ENCODE data around the gene OGN. TPM values are rescaled to one million over a fixed set of nuclear protein-coding genes. Genes with fewer than 3 reads are reported as not detected.

The OGN gene
- total RNA-seq, 1 experiment from 2014 or later: not detected

DNA sequence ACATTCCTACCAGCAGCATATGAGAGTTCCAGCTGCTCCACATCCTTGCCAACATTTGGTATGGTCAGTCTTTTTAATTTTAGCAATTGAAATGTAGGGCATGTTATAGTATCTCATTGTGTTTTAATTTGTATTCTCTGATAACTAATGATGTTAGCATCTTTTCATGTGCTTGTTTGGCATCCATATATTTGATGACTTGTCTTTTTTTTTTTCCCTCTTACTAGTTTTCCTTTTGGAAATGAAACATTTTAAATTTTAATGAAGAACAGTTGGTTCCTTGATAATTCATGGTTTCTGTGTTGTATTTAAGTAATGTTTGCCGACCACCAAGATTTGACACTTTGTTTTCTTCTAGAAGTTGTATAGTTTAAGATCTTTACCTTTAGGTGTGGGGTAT, 8.8 kb downstream of the OGN start:
- no peaks in the 10 kb centered on the region for H3K27me3 ChIP-seq (replicated peaks; ENCODE audit: control insufficient read depth, insufficient read depth, low read length)
- TF ChIP-seq, protein P1, sequence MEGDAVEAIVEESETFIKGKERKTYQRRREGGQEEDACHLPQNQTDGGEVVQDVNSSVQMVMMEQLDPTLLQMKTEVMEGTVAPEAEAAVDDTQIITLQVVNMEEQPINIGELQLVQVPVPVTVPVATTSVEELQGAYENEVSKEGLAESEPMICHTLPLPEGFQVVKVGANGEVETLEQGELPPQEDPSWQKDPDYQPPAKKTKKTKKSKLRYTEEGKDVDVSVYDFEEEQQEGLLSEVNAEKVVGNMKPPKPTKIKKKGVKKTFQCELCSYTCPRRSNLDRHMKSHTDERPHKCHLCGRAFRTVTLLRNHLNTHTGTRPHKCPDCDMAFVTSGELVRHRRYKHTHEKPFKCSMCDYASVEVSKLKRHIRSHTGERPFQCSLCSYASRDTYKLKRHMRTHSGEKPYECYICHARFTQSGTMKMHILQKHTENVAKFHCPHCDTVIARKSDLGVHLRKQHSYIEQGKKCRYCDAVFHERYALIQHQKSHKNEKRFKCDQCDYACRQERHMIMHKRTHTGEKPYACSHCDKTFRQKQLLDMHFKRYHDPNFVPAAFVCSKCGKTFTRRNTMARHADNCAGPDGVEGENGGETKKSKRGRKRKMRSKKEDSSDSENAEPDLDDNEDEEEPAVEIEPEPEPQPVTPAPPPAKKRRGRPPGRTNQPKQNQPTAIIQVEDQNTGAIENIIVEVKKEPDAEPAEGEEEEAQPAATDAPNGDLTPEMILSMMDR (IDR thresholded peaks at IDR 0.05; ENCODE audit: insufficient read depth in 1 of 2, low read depth in 1 of 2, low read length in 1 of 2, severe bottlenecking in 1 of 2, unreplicated experiment in 1 of 2): no peak
- Mint-ChIP-seq H3K4me3 (ENCODE audit: unreplicated experiment) (no peak overlapping the region), H3K27me3 (ENCODE audit: insufficient read depth, unreplicated experiment) (no peaks in the 10 kb centered on the region), H3K36me3 (ENCODE audit: insufficient read depth, unreplicated experiment) (no peaks in the 10 kb centered on the region), H3K9me3 (ENCODE audit: unreplicated experiment) (no peaks in the 10 kb centered on the region), H3K4me1 (ENCODE audit: low read depth, unreplicated experiment) (no peaks in the 10 kb centered on the region), H3K27ac (ENCODE audit: unreplicated experiment) (no peak overlapping the region)
- no TSS peak for BruUV-seq (replicated peaks)
- ChIA-PET CTCF (no interaction called here), POLR2A (interaction anchor here (0.6 kb wide), 1 partner anchor 198 kb away, joined by 3 read pairs; no protein-coding TSS in a partner anchor)
- H3K9me3 ChIP-seq: no peaks in the 10 kb centered on the region
- H3K36me3 ChIP-seq (ENCODE audit: control insufficient read depth, insufficient read depth, low read length): no peaks in the 10 kb centered on the region
- no peak overlapping the region for H3K4me3 ChIP-seq (ENCODE audit: low read depth, low read length)
- H3K4me1 ChIP-seq: no peaks in the 10 kb centered on the region
- intact Hi-C loops (cut with micrococcal nuclease; ENCODE audit: unreplicated experiment): no loop called here
- no peak for DNase-seq

DNA sequence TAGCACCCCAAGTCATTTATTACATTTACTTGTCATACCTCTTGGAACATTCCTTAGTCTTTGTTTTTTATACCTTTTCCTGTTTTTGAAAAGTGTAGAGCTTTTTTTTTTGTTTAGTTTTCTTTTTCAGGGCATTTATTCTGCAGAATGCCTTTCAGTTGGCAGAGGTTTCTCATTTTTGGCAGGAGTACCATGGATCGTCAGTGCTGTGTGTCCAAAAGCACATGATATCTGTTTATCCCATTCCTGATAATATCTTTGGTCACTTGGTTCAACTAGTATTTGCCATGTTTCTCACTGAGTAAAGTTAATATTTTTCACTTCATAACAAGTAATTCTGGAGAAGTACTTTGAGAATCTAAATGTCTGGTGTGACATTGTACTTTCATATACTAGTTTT, 10.7 kb downstream of the OGN start:
- Histone ChIP-seq H3K27me3 (replicated peaks; ENCODE audit: control insufficient read depth, insufficient read depth, low read length) (no peaks in the 10 kb centered on the region), H3K36me3 (ENCODE audit: control insufficient read depth, insufficient read depth, low read length) (no peaks in the 10 kb centered on the region), H3K4me1 (no peaks in the 10 kb centered on the region), H3K4me3 (ENCODE audit: low read depth, low read length) (no peak overlapping the region), H3K9me3 (no peaks in the 10 kb centered on the region)
- no peak overlapping the region for H3K4me3 Mint-ChIP-seq (ENCODE audit: unreplicated experiment)
- CTCF ChIA-PET: no interaction called here
- no peak overlapping the region for H3K27ac Mint-ChIP-seq (ENCODE audit: unreplicated experiment)
- no peaks in the 10 kb centered on the region for H3K27me3 Mint-ChIP-seq (ENCODE audit: insufficient read depth, unreplicated experiment)
- H3K9me3 Mint-ChIP-seq (ENCODE audit: unreplicated experiment): no peaks in the 10 kb centered on the region
- H3K36me3 Mint-ChIP-seq (ENCODE audit: insufficient read depth, unreplicated experiment): no peaks in the 10 kb centered on the region
- H3K4me1 Mint-ChIP-seq (ENCODE audit: low read depth, unreplicated experiment): no peaks in the 10 kb centered on the region
- POLR2A ChIA-PET: no interaction called here
- no peak for DNase-seq
- no TSS peak for BruUV-seq (replicated peaks)
- TF ChIP-seq, protein P1 (IDR thresholded peaks at IDR 0.05; ENCODE audit: insufficient read depth in 1 of 2, low read depth in 1 of 2, low read length in 1 of 2, severe bottlenecking in 1 of 2, unreplicated experiment in 1 of 2): no peak
- intact Hi-C loops (cut with micrococcal nuclease; ENCODE audit: unreplicated experiment): no loop called here

DNA sequence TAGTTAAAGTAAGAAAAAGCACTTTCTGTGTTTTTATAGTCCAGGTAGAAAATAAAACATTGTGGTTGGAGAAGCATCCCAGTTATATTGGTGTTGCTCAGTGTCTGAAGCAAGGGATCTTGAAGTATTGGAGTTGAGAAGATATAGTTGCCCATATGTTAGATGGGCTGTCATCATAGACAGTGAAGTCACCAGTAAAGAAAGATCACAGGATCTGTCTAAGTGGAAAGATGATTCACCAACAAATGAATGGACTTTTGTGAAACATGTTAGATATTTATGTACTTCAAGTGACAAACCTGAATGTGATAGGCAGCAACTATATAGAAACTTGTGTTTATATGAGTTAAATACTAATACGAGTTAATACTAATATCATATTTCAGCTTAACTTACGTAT, 11.7 kb downstream of the OGN start:
- POLR2A ChIA-PET: no interaction called here
- CTCF ChIA-PET: no interaction called here
- Mint-ChIP-seq H3K36me3 (ENCODE audit: insufficient read depth, unreplicated experiment) (no peaks in the 10 kb centered on the region), H3K4me3 (ENCODE audit: unreplicated experiment) (no peak overlapping the region), H3K9me3 (ENCODE audit: unreplicated experiment) (no peaks in the 10 kb centered on the region), H3K4me1 (ENCODE audit: low read depth, unreplicated experiment) (no peaks in the 10 kb centered on the region), H3K27ac (ENCODE audit: unreplicated experiment) (no peak overlapping the region), H3K27me3 (ENCODE audit: insufficient read depth, unreplicated experiment) (no peaks in the 10 kb centered on the region)
- H3K27me3 ChIP-seq (replicated peaks; ENCODE audit: control insufficient read depth, insufficient read depth, low read length): no peaks in the 10 kb centered on the region
- H3K4me3 ChIP-seq (ENCODE audit: low read depth, low read length): no peak overlapping the region
- H3K4me1 ChIP-seq: no peaks in the 10 kb centered on the region
- TF ChIP-seq, protein P1 (IDR thresholded peaks at IDR 0.05; ENCODE audit: insufficient read depth in 1 of 2, low read depth in 1 of 2, low read length in 1 of 2, severe bottlenecking in 1 of 2, unreplicated experiment in 1 of 2): no peak
- intact Hi-C loops (cut with micrococcal nuclease; ENCODE audit: unreplicated experiment): no loop called here
- no peaks in the 10 kb centered on the region for H3K36me3 ChIP-seq (ENCODE audit: control insufficient read depth, insufficient read depth, low read length)
- H3K9me3 ChIP-seq: no peaks in the 10 kb centered on the region
- BruUV-seq (replicated peaks): no TSS peak
- no peak for DNase-seq

Data from Caco-2 (cell line).